Embryonic facial prominence (tissue), 1 donor: Measurements from ENCODE around the gene ENO1.
"Not testable (repeated sequence)": the region's sequence is repeated elsewhere in the genome, so short reads cannot be mapped to it uniquely, and the experiment has no call there.

Experiments used
- DNase-seq: peaks from one replicate; pipeline ENCODE4 v3.0.0-alpha.2; 2016; ENCODE audit errors: extremely low spot score

Gene ENO1

GRCh38 chr1:8878448-8878697 lies at the start of gene ENO1:
TSS of gene ENO1 (minus strand) at chr1:8878686. CDS start at chr1:8874908, 3,778 bp downstream.
- no peak for DNase-seq

- DNase-seq: no peak
Observed at GRCh38 chr1:8926707-8927694, 48.5 kb upstream of the ENO1 start.

GRCh38 chr1:8925960-8926359 lies 47.5 kb upstream of the ENO1 start:
- DNase-seq: no peak

- DNase-seq: no peak
Observed at GRCh38 chr1:8925406-8925805, 46.9 kb upstream of the ENO1 start.

- no peak for DNase-seq
Observed at GRCh38 chr1:8922962-8923361, 44.5 kb upstream of the ENO1 start.

- not testable (repeated sequence) for DNase-seq
Observed at GRCh38 chr1:8917536-8917935, 39.0 kb upstream of the ENO1 start.

GRCh38 chr1:8915446-8915845 lies 37.0 kb upstream of the ENO1 start:
- no peak for DNase-seq

- no peak for DNase-seq
Observed at GRCh38 chr1:8914466-8914865, 36.0 kb upstream of the ENO1 start.

GRCh38 chr1:8913457-8913856 lies 35.0 kb upstream of the ENO1 start:
- no peak for DNase-seq

GRCh38 chr1:8911416-8912309 lies 33.2 kb upstream of the ENO1 start:
- DNase-seq: no peak

- DNase-seq: no peak
Observed at GRCh38 chr1:8910914-8911313, 32.4 kb upstream of the ENO1 start.

GRCh38 chr1:8910331-8910730 lies 31.8 kb upstream of the ENO1 start:
- no peak for DNase-seq

GRCh38 chr1:8908388-8909151 lies 30.1 kb upstream of the ENO1 start:
- DNase-seq: no peak

GRCh38 chr1:8905582-8906191 lies 27.2 kb upstream of the ENO1 start:
- no peak for DNase-seq

- no peak for DNase-seq
Observed at GRCh38 chr1:8903908-8904650, 25.6 kb upstream of the ENO1 start.

GRCh38 chr1:8903410-8903809 lies 24.9 kb upstream of the ENO1 start:
- DNase-seq: no peak

- DNase-seq: no peak
Observed at GRCh38 chr1:8902765-8903164, 24.3 kb upstream of the ENO1 start.

- not testable (repeated sequence) for DNase-seq
Observed at GRCh38 chr1:8900684-8901083, 22.2 kb upstream of the ENO1 start.

GRCh38 chr1:8899046-8899445 lies 20.6 kb upstream of the ENO1 start:
- DNase-seq: no peak

- DNase-seq: not testable (repeated sequence)
Observed at GRCh38 chr1:8898418-8898817, 19.9 kb upstream of the ENO1 start.

GRCh38 chr1:8897505-8897904 lies 19.0 kb upstream of the ENO1 start:
- DNase-seq: not testable (repeated sequence)
